Body of pancreas (tissue), 4 donors: ENCODE measurements around the gene PDE2A.

ENCODE experiments used
- POLR2A ChIP-seq, 3 donors: fragments of 450-650 bp; IDR thresholded peaks; one replicate each; pipeline ENCODE4 v1.6.1; 2016; ENCODE audit warnings: antibody characterized with exemption in 3 of 3, mild to moderate bottlenecking in 2 of 3
- TF ChIP-seq, protein P1 (sequence below), 7 experiments: fragments of 450-650 bp in 4 of 7; fragments of 200-600 bp in 3 of 7; sonication (generic) in 3 of 7; IDR thresholded peaks; one replicate each; pipeline ENCODE4 v1.5.1; 2016 to 2019; ENCODE audit warnings: antibody characterized with exemption in 7 of 7

DNA sequence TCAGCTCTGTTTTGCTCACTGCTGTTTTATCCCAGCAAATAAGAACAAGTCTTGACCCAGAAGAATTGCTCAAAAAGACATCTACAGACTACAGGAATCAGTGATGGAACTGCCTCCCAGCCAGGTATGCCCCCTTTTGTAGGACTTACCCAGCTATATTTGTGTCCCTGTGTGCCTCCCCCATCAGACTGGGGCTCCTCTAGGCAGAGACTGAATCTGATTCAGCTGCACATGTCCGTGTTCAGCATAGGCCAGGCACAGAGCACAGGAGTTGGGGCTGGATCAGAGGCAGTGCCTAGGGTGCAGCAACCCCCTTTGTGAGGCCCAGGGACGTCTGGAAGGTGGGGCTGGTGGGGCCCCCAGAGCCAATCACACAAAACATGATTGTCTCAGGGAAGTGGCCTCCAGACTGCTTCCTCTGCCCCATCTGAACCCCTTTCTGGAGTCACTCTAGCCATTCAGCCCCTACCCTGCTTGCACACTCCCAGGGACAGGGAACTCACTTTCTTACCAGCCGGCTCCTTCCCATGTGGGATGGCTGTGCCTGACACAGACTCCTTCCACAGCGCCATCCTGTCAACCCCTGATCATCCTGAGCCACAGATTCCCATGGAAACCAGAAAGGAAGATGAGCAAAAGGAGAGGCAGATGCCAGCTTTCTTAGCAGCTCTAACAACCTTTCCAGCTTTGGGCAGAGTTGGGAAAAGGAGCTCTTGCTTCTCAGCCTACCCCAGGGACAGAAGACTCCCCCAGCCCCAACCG, 24.8 kb downstream of the PDE2A start:
- TF ChIP-seq, protein P1, sequence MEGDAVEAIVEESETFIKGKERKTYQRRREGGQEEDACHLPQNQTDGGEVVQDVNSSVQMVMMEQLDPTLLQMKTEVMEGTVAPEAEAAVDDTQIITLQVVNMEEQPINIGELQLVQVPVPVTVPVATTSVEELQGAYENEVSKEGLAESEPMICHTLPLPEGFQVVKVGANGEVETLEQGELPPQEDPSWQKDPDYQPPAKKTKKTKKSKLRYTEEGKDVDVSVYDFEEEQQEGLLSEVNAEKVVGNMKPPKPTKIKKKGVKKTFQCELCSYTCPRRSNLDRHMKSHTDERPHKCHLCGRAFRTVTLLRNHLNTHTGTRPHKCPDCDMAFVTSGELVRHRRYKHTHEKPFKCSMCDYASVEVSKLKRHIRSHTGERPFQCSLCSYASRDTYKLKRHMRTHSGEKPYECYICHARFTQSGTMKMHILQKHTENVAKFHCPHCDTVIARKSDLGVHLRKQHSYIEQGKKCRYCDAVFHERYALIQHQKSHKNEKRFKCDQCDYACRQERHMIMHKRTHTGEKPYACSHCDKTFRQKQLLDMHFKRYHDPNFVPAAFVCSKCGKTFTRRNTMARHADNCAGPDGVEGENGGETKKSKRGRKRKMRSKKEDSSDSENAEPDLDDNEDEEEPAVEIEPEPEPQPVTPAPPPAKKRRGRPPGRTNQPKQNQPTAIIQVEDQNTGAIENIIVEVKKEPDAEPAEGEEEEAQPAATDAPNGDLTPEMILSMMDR (IDR thresholded peaks at IDR 0.05), result no peak
- TF ChIP-seq POLR2A (IDR thresholded peaks at IDR 0.05), result no peak
